ENCODE data around the gene CAPNS1.

The CAPNS1 gene

GRCh38 chr19:36097036-36097435 is 42.8 kb upstream of the CAPNS1 start:
- H3K79me2 ChIP-seq (ENCODE audit: control insufficient read depth, insufficient read depth, low read length): no peaks in the 10 kb centered on the region
- no peak overlapping the region for H3K27ac ChIP-seq (ENCODE audit: low read depth, low read length)
- H3K18ac ChIP-seq (ENCODE audit: low read length): no peak overlapping the region
- H3K23ac ChIP-seq (ENCODE audit: low read length): no peak overlapping the region
- no peak overlapping the region for H3K4me3 ChIP-seq (ENCODE audit: low read length)
- H2BK120ac ChIP-seq (ENCODE audit: low read depth, low read length): no peak overlapping the region
- no peak overlapping the region for H3K4ac ChIP-seq (ENCODE audit: low read depth, low read length)
- no peak overlapping the region for H2BK15ac ChIP-seq (replicated peaks; ENCODE audit: low read depth)
- H2BK5ac ChIP-seq (ENCODE audit: low read length): no peak overlapping the region
- no peaks in the 10 kb centered on the region for H3K4me1 ChIP-seq (ENCODE audit: control insufficient read depth, low read depth, low read length)
- peaks cover 6% of the 10 kb centered on the region for H3K36me3 ChIP-seq (ENCODE audit: control insufficient read depth, insufficient read depth, low read length)
- H3K4me2 ChIP-seq (ENCODE audit: low read length): no peak overlapping the region
- WGBS (ENCODE audit: extremely low coverage, insufficient coverage, low lambda C conversion rate): no CpG with 5 or more reads among the region's 6 CpGs
- H2AK5ac ChIP-seq (ENCODE audit: low read length): no peak overlapping the region
- no peak for DNase-seq
- no peaks in the 10 kb centered on the region for H3K27me3 ChIP-seq (ENCODE audit: insufficient read depth, low read length, poor library complexity)
- H4K5ac ChIP-seq (ENCODE audit: low read length): no peak overlapping the region
- no peak overlapping the region for H3K9ac ChIP-seq (ENCODE audit: low read length)
- H3K56ac ChIP-seq (ENCODE audit: low read length): no peak overlapping the region
- H3K79me1 ChIP-seq (ENCODE audit: low read length): no peaks in the 10 kb centered on the region
- H4K8ac ChIP-seq (ENCODE audit: low read depth, low read length): no peak overlapping the region

- no peak overlapping the region for H3K23ac ChIP-seq (ENCODE audit: low read length)
- H3K27ac ChIP-seq (ENCODE audit: low read depth, low read length): no peak overlapping the region
- H3K4me1 ChIP-seq (ENCODE audit: control insufficient read depth, low read depth, low read length): no peaks in the 10 kb centered on the region
- H2BK15ac ChIP-seq (replicated peaks; ENCODE audit: low read depth): no peak overlapping the region
- H2BK5ac ChIP-seq (ENCODE audit: low read length): no peak overlapping the region
- H4K8ac ChIP-seq (ENCODE audit: low read depth, low read length): no peak overlapping the region
- H3K79me1 ChIP-seq (ENCODE audit: low read length): no peaks in the 10 kb centered on the region
- H3K4me3 ChIP-seq (ENCODE audit: low read length): no peak overlapping the region
- no peaks in the 10 kb centered on the region for H3K79me2 ChIP-seq (ENCODE audit: control insufficient read depth, insufficient read depth, low read length)
- DNase-seq: no peak
- no peaks in the 10 kb centered on the region for H3K27me3 ChIP-seq (ENCODE audit: insufficient read depth, low read length, poor library complexity)
- H3K9ac ChIP-seq (ENCODE audit: low read length): no peak overlapping the region
- peaks cover 6% of the 10 kb centered on the region for H3K36me3 ChIP-seq (ENCODE audit: control insufficient read depth, insufficient read depth, low read length)
- H4K5ac ChIP-seq (ENCODE audit: low read length): no peak overlapping the region
- no peak overlapping the region for H3K4me2 ChIP-seq (ENCODE audit: low read length)
- no CpG with 5 or more reads among the region's 19 CpGs for WGBS (ENCODE audit: extremely low coverage, insufficient coverage, low lambda C conversion rate)
- no peak overlapping the region for H3K56ac ChIP-seq (ENCODE audit: low read length)
- H2AK5ac ChIP-seq (ENCODE audit: low read length): no peak overlapping the region
- no peak overlapping the region for H3K18ac ChIP-seq (ENCODE audit: low read length)
- no peak overlapping the region for H3K4ac ChIP-seq (ENCODE audit: low read depth, low read length)
- H2BK120ac ChIP-seq (ENCODE audit: low read depth, low read length): no peak overlapping the region
These were observed 40.6 kb upstream of the CAPNS1 start for GRCh38 chr19:36099166-36099785.

GRCh38 chr19:36100476-36100875 is 39.4 kb upstream of the CAPNS1 start:
- no peak overlapping the region for H4K5ac ChIP-seq (ENCODE audit: low read length)
- H3K79me2 ChIP-seq (ENCODE audit: control insufficient read depth, insufficient read depth, low read length): no peaks in the 10 kb centered on the region
- no peak overlapping the region for H3K4ac ChIP-seq (ENCODE audit: low read depth, low read length)
- no peak overlapping the region for H3K9ac ChIP-seq (ENCODE audit: low read length)
- no peak overlapping the region for H2BK5ac ChIP-seq (ENCODE audit: low read length)
- no peak overlapping the region for H2BK120ac ChIP-seq (ENCODE audit: low read depth, low read length)
- no peak overlapping the region for H4K8ac ChIP-seq (ENCODE audit: low read depth, low read length)
- H3K36me3 ChIP-seq (ENCODE audit: control insufficient read depth, insufficient read depth, low read length): peaks cover 6% of the 10 kb centered on the region
- H3K79me1 ChIP-seq (ENCODE audit: low read length): no peaks in the 10 kb centered on the region
- H3K27me3 ChIP-seq (ENCODE audit: insufficient read depth, low read length, poor library complexity): no peaks in the 10 kb centered on the region
- no peak overlapping the region for H3K18ac ChIP-seq (ENCODE audit: low read length)
- no peaks in the 10 kb centered on the region for H3K4me1 ChIP-seq (ENCODE audit: control insufficient read depth, low read depth, low read length)
- H2BK15ac ChIP-seq (replicated peaks; ENCODE audit: low read depth): no peak overlapping the region
- no CpG with 5 or more reads among the region's 5 CpGs for WGBS (ENCODE audit: extremely low coverage, insufficient coverage, low lambda C conversion rate)
- no peak overlapping the region for H3K27ac ChIP-seq (ENCODE audit: low read depth, low read length)
- no peak overlapping the region for H2AK5ac ChIP-seq (ENCODE audit: low read length)
- H3K4me3 ChIP-seq (ENCODE audit: low read length): no peak overlapping the region
- no peak overlapping the region for H3K23ac ChIP-seq (ENCODE audit: low read length)
- no peak overlapping the region for H3K4me2 ChIP-seq (ENCODE audit: low read length)
- no peak overlapping the region for H3K56ac ChIP-seq (ENCODE audit: low read length)
- DNase-seq: no peak

- H3K27ac ChIP-seq (ENCODE audit: low read depth, low read length): no peak overlapping the region
- H3K36me3 ChIP-seq (ENCODE audit: control insufficient read depth, insufficient read depth, low read length): peaks cover 6% of the 10 kb centered on the region
- H3K23ac ChIP-seq (ENCODE audit: low read length): no peak overlapping the region
- H2BK5ac ChIP-seq (ENCODE audit: low read length): no peak overlapping the region
- no peak overlapping the region for H2BK15ac ChIP-seq (replicated peaks; ENCODE audit: low read depth)
- no peak overlapping the region for H4K8ac ChIP-seq (ENCODE audit: low read depth, low read length)
- H3K56ac ChIP-seq (ENCODE audit: low read length): no peak overlapping the region
- H3K4me2 ChIP-seq (ENCODE audit: low read length): no peak overlapping the region
- H3K4me1 ChIP-seq (ENCODE audit: control insufficient read depth, low read depth, low read length): no peaks in the 10 kb centered on the region
- no peaks in the 10 kb centered on the region for H3K79me2 ChIP-seq (ENCODE audit: control insufficient read depth, insufficient read depth, low read length)
- no peak overlapping the region for H2AK5ac ChIP-seq (ENCODE audit: low read length)
- no peak overlapping the region for H2BK120ac ChIP-seq (ENCODE audit: low read depth, low read length)
- no peak overlapping the region for H3K9ac ChIP-seq (ENCODE audit: low read length)
- H3K4ac ChIP-seq (ENCODE audit: low read depth, low read length): no peak overlapping the region
- H3K79me1 ChIP-seq (ENCODE audit: low read length): no peaks in the 10 kb centered on the region
- no peak overlapping the region for H3K18ac ChIP-seq (ENCODE audit: low read length)
- no peak for DNase-seq
- H4K5ac ChIP-seq (ENCODE audit: low read length): no peak overlapping the region
- no peaks in the 10 kb centered on the region for H3K27me3 ChIP-seq (ENCODE audit: insufficient read depth, low read length, poor library complexity)
- H3K4me3 ChIP-seq (ENCODE audit: low read length): no peak overlapping the region
- no CpG with 5 or more reads among the region's 27 CpGs for WGBS (ENCODE audit: extremely low coverage, insufficient coverage, low lambda C conversion rate)
These were observed 38.1 kb upstream of the CAPNS1 start for GRCh38 chr19:36101550-36102327.

- Histone ChIP-seq H3K4ac (ENCODE audit: low read depth, low read length) (no peak overlapping the region), H3K36me3 (ENCODE audit: control insufficient read depth, insufficient read depth, low read length) (peaks cover 6% of the 10 kb centered on the region)
- no CpG with 5 or more reads among the region's 24 CpGs for WGBS (ENCODE audit: extremely low coverage, insufficient coverage, low lambda C conversion rate)
These were observed 36.7 kb upstream of the CAPNS1 start for GRCh38 chr19:36103040-36103626.

More at GRCh38 chr19:36103040-36103626, 36.7 kb upstream of the CAPNS1 start:
- no peak overlapping the region for H4K5ac ChIP-seq (ENCODE audit: low read length)
- no peak overlapping the region for H2BK120ac ChIP-seq (ENCODE audit: low read depth, low read length)
- H3K4me1 ChIP-seq (ENCODE audit: control insufficient read depth, low read depth, low read length): no peaks in the 10 kb centered on the region
- H3K9ac ChIP-seq (ENCODE audit: low read length): no peak overlapping the region
- H3K4me3 ChIP-seq (ENCODE audit: low read length): no peak overlapping the region
- DNase-seq: no peak
- no peak overlapping the region for H2AK5ac ChIP-seq (ENCODE audit: low read length)
- no peak overlapping the region for H3K27ac ChIP-seq (ENCODE audit: low read depth, low read length)
- no peak overlapping the region for H4K8ac ChIP-seq (ENCODE audit: low read depth, low read length)
- no peak overlapping the region for H3K23ac ChIP-seq (ENCODE audit: low read length)
- no peaks in the 10 kb centered on the region for H3K79me1 ChIP-seq (ENCODE audit: low read length)
- no peaks in the 10 kb centered on the region for H3K79me2 ChIP-seq (ENCODE audit: control insufficient read depth, insufficient read depth, low read length)
- no peak overlapping the region for H3K4me2 ChIP-seq (ENCODE audit: low read length)
- H3K27me3 ChIP-seq (ENCODE audit: insufficient read depth, low read length, poor library complexity): no peaks in the 10 kb centered on the region
- no peak overlapping the region for H2BK5ac ChIP-seq (ENCODE audit: low read length)
- no peak overlapping the region for H2BK15ac ChIP-seq (replicated peaks; ENCODE audit: low read depth)
- no peak overlapping the region for H3K18ac ChIP-seq (ENCODE audit: low read length)
- no peak overlapping the region for H3K56ac ChIP-seq (ENCODE audit: low read length)
